ENCODE measurements around the gene DNAJC30.

The DNAJC30 gene

GRCh38 chr7:73646785-73647724 lies 36.2 kb downstream of the DNAJC30 start:
- no peak for DNase-seq

- no peak for DNase-seq
Measured at GRCh38 chr7:73645643-73646174, 37.5 kb downstream of the DNAJC30 start.

DNA sequence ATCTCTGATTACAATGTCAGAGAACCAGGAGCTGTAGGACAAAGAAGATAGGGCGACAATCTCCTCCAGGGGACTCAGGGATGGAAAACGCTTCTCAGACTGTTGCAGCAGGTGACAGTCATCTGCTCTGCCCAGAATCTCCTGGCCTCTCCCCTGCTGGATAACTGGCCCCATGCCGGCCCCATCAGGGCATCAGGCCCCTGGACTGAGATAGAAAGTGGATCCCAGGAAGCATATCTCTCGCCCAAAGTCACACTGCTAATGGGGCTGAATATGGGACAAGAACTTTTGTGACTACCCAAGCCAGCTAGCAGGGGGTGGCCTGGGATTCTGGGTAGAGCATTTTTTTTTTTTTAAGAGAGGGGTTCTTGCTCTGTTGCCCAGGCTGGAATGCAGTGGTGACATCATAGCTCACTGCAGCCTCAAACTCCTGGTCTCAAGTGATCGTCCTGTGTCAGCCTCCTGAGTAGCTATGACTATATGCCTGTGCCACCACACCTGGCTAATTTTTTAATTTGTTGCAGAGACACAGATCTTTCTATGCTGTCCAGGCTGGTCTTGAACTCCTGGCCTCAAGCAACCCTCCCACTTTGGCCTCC lies 38.5 kb downstream of the DNAJC30 start:
- DNase-seq, result no peak

DNA sequence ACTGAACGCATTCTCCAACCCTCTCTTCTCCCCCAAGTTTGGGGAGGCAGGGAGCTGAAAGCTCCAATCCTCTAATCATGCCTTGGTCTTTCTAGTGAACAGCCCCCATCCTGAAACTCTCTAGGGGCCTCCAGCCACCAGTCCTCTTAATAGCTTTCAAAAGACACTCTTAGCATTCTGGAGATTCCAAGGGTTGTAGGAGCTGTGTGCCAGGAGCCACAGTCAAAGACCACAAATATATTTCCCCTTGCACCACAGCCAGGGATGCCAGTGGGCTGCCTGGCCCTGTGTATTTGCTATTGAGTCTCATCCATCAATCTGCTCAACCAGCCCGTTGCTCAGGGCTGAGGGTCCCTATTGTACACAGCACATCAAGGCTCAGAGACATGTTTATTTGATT lies 40.4 kb downstream of the DNAJC30 start:
- no peak for DNase-seq

- DNase-seq, result no peak
Measured at GRCh38 chr7:73638911-73639310, 44.3 kb downstream of the DNAJC30 start.

DNA sequence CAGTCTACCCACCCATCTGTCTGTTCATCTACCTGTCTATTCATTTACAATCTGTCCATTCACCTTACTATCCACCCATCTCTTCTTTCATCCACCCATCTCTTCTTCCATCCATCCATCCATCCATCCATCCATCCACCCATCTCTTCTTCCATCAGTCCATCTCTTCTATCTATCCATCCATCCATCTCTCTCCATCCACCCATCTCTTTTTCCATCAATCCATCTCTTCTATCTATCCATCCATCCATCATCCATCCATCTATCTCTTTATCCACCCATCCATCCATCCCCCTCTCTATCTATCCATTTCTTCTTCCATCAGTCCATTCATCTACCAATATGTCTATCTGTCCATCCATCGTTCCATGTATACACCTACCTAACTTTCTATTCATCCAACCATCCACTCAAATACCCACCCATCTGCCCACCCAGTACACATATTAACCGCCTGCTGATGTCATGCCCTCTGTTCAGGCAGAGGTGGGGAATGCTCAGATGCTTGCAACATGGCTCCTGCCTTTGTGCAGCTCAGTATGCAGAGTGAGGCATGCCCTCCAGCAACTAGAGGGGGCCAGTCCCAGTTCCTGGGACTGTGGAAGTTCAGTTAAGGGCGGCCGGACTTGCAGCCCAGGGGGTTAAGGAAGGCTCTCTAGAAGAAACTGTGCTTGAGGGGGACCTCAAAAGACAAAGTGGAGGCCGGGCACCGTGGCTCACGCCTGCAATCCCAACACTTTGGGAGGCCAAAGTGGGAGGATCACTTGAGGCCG lies 47.6 kb downstream of the DNAJC30 start:
- no peak for DNase-seq

DNA sequence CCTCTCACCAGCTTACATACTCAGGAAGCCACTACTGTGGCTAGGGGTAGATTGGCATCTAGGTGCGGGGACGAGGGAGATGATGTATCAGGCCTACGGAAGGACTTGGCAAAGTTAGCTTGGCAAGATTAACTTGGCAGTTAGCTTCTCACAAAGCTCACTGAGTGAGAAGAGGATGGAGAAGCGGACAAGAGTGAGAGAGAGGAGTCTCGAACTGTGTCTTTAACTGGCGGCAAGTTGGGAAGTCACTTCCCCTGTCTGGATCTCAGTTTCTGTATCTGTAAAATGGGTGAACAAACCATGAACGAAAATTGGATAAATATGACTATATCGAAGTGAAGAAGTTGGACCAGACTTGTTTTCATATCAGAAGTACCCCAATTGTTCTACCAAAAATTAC lies 49.4 kb downstream of the DNAJC30 start:
- DNase-seq, result no peak

DNA sequence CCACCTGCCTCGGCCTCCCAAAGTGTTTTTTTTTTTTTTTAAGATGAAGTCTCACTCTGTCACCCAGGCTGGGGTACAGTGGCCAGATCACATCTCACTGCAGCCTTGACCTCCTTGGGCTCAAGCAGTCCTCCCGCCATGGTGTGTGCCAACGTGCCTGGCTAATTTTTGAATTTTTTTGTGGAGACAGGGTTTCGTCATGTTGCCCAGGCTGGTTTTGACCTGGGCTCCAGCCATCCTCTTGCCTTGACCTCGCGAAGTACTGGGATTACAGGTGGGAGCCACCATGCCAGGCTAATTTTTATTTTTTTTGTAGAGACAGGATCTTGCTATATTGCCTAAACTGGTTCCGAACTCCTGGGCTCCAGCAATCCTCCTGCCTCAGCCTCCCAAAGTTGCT lies 49.9 kb downstream of the DNAJC30 start:
- no peak for DNase-seq

GRCh38 chr7:73631558-73631957 lies 51.7 kb downstream of the DNAJC30 start:
- DNase-seq, result no peak
